ENCODE measurements around the gene P2RX3.
"Not testable (repeated sequence)": the region's sequence is repeated elsewhere in the genome, so short reads cannot be mapped to it uniquely, and the experiment has no call there.

Gene P2RX3

GRCh38 chr11:57325735-57326048 is 12.5 kb upstream of the P2RX3 start:
- no peak for DNase-seq

- DNase-seq: no peak
Observed at GRCh38 chr11:57327721-57328120, 10.4 kb upstream of the P2RX3 start.

DNA sequence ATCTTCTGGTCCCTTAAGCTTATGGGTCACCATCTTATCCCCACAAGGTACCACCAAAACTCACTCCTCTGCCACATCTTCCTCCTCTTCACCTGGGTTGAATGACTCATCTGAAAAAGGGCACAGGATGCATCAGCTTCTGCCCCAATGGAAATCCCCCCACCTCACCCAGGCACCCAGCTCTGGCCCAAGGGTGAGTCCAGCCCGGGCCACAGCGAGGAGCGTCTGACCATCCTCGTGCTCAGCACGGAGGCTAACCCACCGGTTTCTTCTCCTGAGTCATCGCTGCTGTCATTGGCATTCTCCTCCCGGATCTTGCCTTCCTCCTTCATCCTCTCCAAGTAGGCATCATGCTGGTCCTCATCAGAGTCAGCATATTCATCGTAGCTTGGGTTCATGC is 8.1 kb upstream of the P2RX3 start:
- no peak for DNase-seq

- no peak for DNase-seq
Observed at GRCh38 chr11:57331720-57332119, 6.4 kb upstream of the P2RX3 start.

DNA sequence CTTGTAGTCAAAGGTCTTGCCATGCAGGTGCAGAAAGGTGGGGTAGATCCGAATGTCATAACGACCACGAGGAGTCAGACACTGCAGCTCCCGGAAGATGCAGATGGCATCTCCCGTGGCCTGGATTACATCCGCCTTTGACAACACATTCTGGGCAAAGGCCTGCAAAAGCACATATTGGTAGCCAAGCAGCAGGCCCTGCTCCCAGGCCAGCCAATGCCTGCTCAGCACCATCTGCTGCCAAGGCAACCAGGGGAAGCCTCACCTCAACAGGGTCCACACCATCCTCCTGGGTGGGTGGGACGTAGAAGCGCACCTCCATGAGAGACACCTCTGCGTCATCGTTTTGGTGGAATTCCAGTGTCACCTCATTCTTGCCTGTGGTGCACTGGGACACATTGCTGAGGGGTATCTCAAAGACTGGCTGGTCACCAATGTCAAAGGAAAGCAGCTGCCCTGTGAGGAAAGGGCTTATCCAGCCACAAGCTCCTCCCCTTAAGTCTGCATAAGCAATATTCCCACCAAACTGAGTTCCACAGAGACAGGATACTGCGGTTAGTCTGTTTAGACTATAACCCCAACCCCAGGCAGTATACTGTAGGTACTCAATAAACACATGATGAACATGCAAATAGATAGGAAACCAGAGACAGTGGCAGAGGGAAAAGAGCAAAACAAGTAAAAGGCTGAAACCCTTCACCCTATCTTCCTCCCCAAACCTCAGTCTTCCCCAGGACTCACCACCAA is 5.3 kb upstream of the P2RX3 start:
- DNase-seq: no peak

- no peak for DNase-seq
Observed at GRCh38 chr11:57335023-57335342, 3.2 kb upstream of the P2RX3 start.

DNA sequence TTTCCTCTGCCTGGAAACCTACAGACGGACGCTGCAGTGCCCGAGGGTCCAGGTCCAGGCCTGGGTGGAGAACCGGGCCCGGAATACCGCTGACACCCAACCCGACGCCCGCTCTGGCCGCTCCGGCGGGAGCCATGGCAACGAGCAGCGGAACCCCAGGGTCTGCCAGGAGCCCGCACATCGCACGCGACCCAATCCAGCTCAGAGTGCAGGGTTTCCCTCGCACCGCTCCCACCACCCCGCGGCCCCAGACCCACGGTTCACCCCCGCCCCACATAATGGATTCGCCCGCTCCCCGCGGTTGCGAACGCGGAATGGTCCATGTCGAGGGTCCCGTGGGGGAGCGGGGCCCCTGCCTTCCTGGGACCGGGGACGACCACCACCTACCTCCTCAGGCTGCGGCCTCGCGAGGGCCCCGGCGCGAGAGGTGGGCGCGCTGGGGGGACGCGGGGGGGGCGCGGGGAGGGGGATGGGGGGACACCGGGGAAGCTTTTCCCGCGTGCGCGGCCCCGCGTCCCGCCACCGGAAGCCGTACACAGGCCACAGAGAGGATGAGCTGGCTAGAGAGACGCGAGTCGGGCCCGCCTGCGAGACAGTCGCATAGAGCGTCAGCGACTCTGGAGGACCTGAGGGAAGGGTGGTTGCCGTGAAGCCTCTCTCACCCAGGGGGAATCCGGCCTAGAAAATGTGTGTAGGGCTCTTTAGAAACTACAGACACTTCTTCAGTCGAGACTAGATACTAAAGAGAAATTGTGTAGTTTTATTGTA is 2.6 kb upstream of the P2RX3 start, which contains the start of gene SSRP1:
TSS of gene SSRP1 (minus strand) at position 550 of the 768 bp plus-strand sequence. CDS start 771 bp downstream, outside the sequence.
- DNase-seq: peak; percentile 81 to 82

DNA sequence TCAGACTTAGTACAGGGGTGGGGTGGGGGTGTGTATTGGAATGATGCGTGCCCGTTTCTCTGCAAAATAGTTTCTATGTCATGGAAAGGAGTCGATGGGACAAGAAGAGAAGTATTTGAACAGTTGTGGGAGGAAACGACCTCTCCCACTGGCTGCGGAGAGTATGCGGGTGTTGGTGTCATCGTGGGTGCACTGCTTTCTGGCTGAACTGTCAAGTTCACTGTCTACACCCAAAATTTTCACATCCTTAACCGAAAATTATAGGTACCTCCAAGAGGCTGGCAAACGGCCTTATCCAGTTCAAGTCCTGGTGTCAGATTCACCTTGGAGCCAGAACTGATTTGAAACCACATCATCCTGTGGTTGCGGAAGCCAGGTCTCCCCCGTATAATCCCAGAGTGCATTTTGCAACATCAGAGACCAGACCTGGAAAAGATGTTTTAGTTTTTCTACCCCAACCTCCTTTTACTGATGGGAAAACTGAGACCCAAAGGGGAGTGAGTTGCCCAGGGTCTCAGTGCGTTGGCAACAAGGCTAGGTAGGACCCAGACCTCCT is 2.0 kb upstream of the P2RX3 start:
- DNase-seq: no peak

- not testable (repeated sequence) for DNase-seq
Observed at GRCh38 chr11:57336856-57337255, 1.3 kb upstream of the P2RX3 start.

- no peak for DNase-seq
Observed at GRCh38 chr11:57339328-57339727, 1.2 kb downstream of the P2RX3 start.

GRCh38 chr11:57340039-57340615 is 2.0 kb downstream of the P2RX3 start:
- DNase-seq: no peak

DNA sequence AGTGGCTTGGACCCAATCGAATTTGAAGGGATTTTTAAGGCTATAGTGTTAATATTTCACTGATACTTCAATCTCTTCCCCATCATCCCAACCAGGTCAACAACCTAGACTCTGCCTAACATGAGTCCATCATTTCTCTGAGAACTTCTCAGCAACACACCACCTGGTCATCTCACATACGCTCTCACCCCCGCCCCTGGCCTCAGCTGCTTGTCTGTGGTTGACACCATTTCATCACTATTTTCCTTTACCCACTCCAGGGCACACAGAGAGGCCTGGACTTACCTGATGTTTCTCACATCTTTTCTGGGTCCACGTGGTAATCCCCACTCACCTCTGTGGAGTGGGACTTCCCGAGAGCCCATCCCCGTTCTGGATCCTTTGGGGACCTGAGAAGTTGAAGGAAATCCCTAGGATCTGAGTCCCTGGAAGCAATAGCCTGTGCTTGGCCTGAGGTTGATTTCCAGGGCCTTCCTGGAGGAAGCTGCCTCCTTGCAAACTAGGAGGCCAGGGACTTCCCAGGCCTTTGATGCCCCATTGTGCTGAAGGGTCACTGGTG is 3.2 kb downstream of the P2RX3 start:
- no peak for DNase-seq

DNA sequence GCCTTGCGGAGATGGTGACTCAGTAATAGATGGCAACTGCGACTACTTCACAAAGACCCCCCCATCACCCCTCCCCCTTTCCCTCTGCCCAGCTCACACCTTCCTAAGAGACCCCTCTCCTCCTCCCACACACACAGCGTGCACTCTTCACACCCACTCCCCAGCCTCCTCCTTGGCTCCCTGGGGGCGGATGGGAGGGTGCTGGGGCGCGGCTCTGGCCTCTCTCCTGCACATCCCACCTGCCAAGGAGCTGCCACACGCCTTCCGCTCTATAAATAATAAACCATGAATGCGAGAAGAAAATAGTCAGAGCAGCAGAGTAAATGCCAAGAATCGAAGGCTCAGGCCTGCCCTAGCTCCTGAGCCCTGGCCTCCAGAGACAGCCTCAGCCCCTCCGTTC is 4.5 kb downstream of the P2RX3 start:
- no peak for DNase-seq

DNA sequence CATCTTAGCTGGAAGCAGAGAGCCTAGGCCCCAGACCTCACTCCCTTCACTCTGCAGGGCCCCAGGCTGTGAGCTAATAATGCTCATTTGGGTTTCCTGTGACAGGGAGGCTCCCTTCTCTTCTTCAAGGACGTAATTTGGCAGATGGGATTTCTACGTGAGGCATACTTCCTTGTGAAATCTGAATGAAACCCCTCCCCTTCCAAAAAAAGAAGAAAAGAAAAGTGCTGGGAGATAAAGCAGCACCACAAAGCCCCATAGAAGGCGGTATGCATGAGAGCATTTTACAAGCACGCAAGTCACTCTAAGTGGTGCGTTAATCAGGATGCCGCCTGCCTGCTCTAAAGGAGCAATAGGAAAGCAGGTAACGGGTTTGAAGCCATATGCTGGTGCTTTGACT is 5.7 kb downstream of the P2RX3 start:
- no peak for DNase-seq

GRCh38 chr11:57344826-57345225 is 6.7 kb downstream of the P2RX3 start:
- no peak for DNase-seq

- DNase-seq: peak in 1 of 2 donors; percentile 91
Observed at GRCh38 chr11:57345555-57346211, 7.5 kb downstream of the P2RX3 start.

DNA sequence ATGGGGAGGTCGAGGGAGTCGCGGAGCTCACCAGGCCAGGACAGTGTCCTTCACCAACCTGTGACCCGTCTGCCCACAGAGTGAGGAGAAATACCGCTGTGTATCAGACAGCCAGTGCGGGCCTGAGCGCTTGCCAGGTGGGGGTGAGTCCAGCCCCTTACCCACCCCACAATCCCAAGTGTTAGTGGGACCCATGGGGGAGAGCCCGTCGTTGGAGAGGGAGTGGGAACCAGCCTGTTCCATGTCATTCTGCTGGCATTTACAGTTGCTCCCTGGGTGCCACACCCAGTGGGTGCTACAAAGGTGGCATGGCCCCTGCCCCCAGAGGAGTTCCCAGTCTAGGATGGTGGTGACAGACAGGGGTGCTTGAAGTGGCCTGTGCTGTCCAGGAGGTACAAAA is 9.2 kb downstream of the P2RX3 start:
- DNase-seq: no peak

DNA sequence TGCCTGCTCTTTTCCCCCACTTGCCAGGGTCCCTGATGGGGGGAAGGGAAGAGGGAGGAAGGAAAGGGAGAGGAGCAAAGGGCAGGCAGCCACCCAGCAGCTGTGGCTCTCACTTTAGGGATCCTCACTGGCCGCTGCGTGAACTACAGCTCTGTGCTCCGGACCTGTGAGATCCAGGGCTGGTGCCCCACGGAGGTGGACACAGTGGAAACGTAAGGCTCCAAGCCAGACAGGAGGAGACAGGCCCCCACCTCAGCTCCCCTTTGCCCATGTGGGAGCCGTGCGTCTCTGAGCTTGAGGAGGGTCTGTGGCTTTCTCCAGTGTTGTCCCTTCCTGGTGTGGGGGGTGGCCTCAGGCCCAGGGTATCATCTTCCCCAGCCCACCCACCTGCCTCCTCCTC is 9.9 kb downstream of the P2RX3 start:
- no peak for DNase-seq

GRCh38 chr11:57348636-57349313 is 10.6 kb downstream of the P2RX3 start:
- DNase-seq: no peak

DNA sequence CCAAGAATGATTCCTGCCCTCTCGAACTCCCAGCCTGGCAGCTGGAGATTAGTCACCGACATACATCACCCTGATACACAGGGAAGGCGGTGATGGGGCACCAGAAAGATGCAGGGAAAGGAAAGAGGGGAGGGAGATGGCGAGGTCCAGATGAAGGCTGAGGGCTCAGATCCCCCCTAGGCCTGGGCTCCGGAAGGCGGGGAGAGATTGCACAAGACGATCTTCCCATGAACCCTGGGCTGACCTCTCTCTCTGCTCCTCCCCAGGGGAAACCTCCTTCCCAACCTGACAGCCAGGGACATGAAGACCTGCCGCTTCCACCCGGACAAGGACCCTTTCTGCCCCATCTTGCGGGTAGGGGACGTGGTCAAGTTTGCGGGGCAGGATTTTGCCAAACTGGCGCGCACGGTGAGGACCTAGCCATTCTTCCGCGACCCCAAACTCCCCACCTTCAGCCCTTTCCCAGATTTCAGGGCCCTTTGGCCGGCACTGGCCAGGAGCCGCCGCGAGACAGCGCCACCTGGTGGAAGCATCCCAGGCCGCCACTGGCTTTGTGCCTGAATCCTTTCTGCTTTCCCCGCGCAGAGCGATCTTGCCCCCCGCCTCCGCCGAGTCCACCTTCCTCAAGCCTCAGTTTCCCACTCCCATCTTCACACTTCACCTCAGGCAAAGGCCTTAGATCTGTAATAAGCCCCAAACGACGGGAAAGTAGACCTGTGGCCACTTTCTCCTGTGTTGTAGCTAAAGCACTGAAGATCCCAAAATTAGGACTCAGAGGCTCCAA is 11.5 kb downstream of the P2RX3 start:
- DNase-seq: peak in 1 of 2 donors; percentile 71

- DNase-seq: no peak
Observed at GRCh38 chr11:57353036-57353435, 14.9 kb downstream of the P2RX3 start.

DNA sequence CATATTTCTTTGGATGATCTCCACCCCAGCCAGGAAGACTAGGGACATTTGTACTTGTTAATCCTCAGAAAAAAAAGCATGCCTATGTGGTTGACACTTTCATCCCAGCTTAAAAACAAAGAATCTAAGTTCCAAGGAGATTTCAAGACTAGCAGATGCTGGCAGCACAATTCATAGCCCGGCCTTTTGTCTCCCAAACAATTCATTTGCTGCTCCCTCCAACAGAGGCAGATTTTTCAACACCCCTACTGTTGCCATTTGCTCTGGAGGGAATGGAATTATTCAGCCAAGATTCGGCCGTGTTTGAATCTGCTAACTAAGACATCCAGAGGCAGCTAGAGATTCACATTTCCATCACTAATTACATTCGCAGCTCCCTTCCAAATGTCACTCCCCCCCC is 15.3 kb downstream of the P2RX3 start:
- DNase-seq: no peak
